Transverse colon (tissue), 4 donors: ENCODE measurements around the gene UNC119. TPM values are rescaled to one million over a fixed set of nuclear protein-coding genes. Genes with fewer than 3 reads are reported as not detected.

Experiments used
- DNase-seq: peaks from one replicate; pipeline ENCODE4 v3.0.0-alpha.2; 2019
- H3K27ac ChIP-seq, 4 donors: fragments of 200-600 bp; sonication (generic); 2 replicates each; pipeline ENCODE4 v1.5.1; 2016 to 2018; ENCODE audit warnings: inconsistent platforms in 4 of 4
- H3K27me3 ChIP-seq: fragments of 200-600 bp; sonication (generic); 2 replicates; pipeline ENCODE4 v1.5.1; 2017; ENCODE audit warnings: inconsistent platforms
- H3K36me3 ChIP-seq, 4 donors: fragments of 200-600 bp; sonication (generic); 2 replicates each; pipeline ENCODE4 v1.5.1; 2017 to 2019; ENCODE audit warnings: inconsistent platforms in 4 of 4
- H3K4me1 ChIP-seq, 4 donors: fragments of 200-600 bp; sonication (generic); 2 replicates each; pipeline ENCODE4 v1.5.1; 2017 to 2020; ENCODE audit warnings: inconsistent platforms in 4 of 4
- H3K4me3 ChIP-seq, 4 donors: fragments of 200-600 bp; sonication (generic); 1 replicate in 1 of 4; 2 replicates in 3 of 4; pipeline versions ENCODE4 v1.5.1 to v1.6.1; 2017 to 2019; ENCODE audit warnings: inconsistent platforms in 4 of 4
- H3K9me3 ChIP-seq, 2 donors: fragments of 200-600 bp; sonication (generic); 2 replicates each; pipeline ENCODE4 v1.5.1; 2017 to 2019; ENCODE audit warnings: inconsistent platforms in 2 of 2
- CTCF ChIP-seq, 5 experiments: fragments of 200-600 bp in 3 of 5; fragments of 450-650 bp in 2 of 5; sonication (generic) in 3 of 5; IDR thresholded peaks; 1 replicate in 2 of 5; 2 replicates in 3 of 5; pipeline ENCODE4 v1.5.1; 2016 to 2017; ENCODE audit warnings: antibody characterized with exemption in 5 of 5, inconsistent platforms in 3 of 5, mild to moderate bottlenecking in 2 of 5, moderate library complexity in 1 of 5
- EP300 ChIP-seq: sonication (generic); formaldehyde crosslinking; IDR thresholded peaks from one replicate; pipeline ENCODE4 v1.6.1; 2017; ENCODE audit warnings: antibody characterized with exemption, low read depth
- POLR2A ChIP-seq: fragments of 450-650 bp; IDR thresholded peaks from one replicate; pipeline ENCODE4 v1.6.1; 2016; ENCODE audit warnings: antibody characterized with exemption, mild to moderate bottlenecking, moderate library complexity
- POLR2AphosphoS5 ChIP-seq, 3 donors: sonication (generic); formaldehyde crosslinking; IDR thresholded peaks; one replicate each; pipeline ENCODE4 v1.6.1; 2016; ENCODE audit warnings: antibody characterized with exemption in 3 of 3
- WGBS, 2 donors: methylation state at CpG; one replicate each; pipeline ENCODE4 v1.1.5; 2018; ENCODE audit warnings: low coverage in 1 of 2; 5-methylcytosine and 5-hydroxymethylcytosine counted together
- in situ Hi-C, 4 donors: fragments of 200-750 bp; cut with MboI; loops; one replicate each; pipeline versions ENCODE4 v1.15.0 to v1.15.1; 2017; ENCODE audit warnings: low sequenced_read_pairs in 3 of 4, low pct_ligation_motif_present in 1 of 4, low pct_unique_long_range_greater_than_20kb in 1 of 4
- intact Hi-C: fragments of 100-400 bp; cut with DNase I; formaldehyde crosslinking; loops from one replicate; pipeline ENCODE4 v1.15.1; 2023; ENCODE audit warnings: low total_unique reads
- total RNA-seq, 4 donors: library from RNA; depleted of rRNA; stranded (reverse); fragments of >200 nt; gene quantifications; one replicate each; pipeline ENCODE4 v1.1.0, GENCODE V29; 2016

Gene UNC119
- total RNA-seq, 4 donors from 2014 or later = 16.4 to 52.4 (median 32.8) TPM

DNA sequence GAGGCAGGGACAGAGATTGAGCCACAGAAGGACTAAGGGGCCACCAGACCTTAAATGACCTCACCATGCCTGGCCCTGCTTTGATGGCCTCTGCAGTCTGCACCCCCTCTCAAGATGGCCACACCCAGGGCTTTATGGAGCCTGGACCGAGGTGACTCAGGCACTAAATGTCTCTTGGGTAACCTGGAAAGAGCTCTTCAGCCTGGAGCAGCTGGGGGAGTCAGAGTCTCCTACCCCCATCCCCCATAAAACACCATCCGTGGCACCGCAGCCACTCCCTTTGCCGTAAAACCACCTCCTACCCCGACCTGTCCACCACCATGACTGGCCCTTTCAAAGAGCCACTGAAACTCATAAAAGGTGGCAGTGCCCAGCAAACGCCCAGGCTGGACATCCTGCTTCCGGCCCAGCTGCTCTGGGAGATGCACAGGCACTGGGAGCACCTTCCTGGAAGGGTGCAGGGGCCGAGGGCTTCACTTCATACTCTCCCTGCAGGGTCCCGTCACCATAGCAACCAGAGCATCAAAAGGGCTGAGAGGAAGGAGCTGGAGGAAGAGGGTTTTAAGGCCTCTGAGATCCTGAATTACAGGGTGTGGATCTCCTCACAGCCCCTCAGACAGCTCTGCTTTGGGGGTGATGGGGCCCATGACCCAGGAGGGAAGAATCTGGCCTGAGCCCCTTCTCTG lies 24.0 kb downstream of the UNC119 start:
- H3K27ac ChIP-seq = peak overlapping the region; percentile 51 to 68 (median 56)
- H3K36me3 ChIP-seq = no peaks in the 10 kb centered on the region
- WGBS, 2 donors = 61% methylated on average over 9 of the region's 9 CpGs; no CpG with 5 or more reads in 1 of the 2 donors
- intact Hi-C loops (no loop called here), in situ Hi-C loops (no loop called here)
- H3K9me3 ChIP-seq = no peaks in the 10 kb centered on the region
- peaks cover 12 to 51% (median 30%) of the 10 kb centered on the region in 4 donors for H3K4me1 ChIP-seq
- no peak overlapping the region for H3K4me3 ChIP-seq
- peak; percentile 69 for DNase-seq
- no peak for TF ChIP-seq POLR2AphosphoS5 (IDR thresholded peaks at IDR 0.05)
- TF ChIP-seq CTCF (IDR thresholded peaks at IDR 0.05) = no peak
- no peaks in the 10 kb centered on the region for H3K27me3 ChIP-seq

GRCh38 chr17:28527859-28528258 lies 24.6 kb downstream of the UNC119 start:
- Histone ChIP-seq H3K36me3 (no peaks in the 10 kb centered on the region), H3K9me3 (no peaks in the 10 kb centered on the region), H3K27me3 (no peaks in the 10 kb centered on the region), H3K4me1 (peaks cover 12 to 46% (median 25%) of the 10 kb centered on the region in 4 donors), H3K4me3 (no peak overlapping the region), H3K27ac (peak overlapping the region; percentile 51 to 68 (median 56))
- peak; percentile 58 for DNase-seq
- TF ChIP-seq POLR2A (no peak), POLR2AphosphoS5 (IDR thresholded peaks at IDR 0.05) (no peak), CTCF (IDR thresholded peaks at IDR 0.05) (no peak), EP300 (no peak)
- in situ Hi-C loops (no loop called here), intact Hi-C loops (no loop called here)
- WGBS, 2 donors = 45% methylated on average over 2 of the region's 2 CpGs; no CpG with 5 or more reads in 1 of the 2 donors

- no peaks in the 10 kb centered on the region for H3K27me3 ChIP-seq
- no peak overlapping the region for H3K27ac ChIP-seq
- H3K36me3 ChIP-seq = no peaks in the 10 kb centered on the region
- TF ChIP-seq EP300 = no peak
- TF ChIP-seq POLR2AphosphoS5 (IDR thresholded peaks at IDR 0.05) = no peak
- TF ChIP-seq CTCF (IDR thresholded peaks at IDR 0.05) = no peak
- TF ChIP-seq POLR2A = no peak
- WGBS, 2 donors = 90% methylated on average over 2 of the region's 2 CpGs; no CpG with 5 or more reads in 1 of the 2 donors
- no peak for DNase-seq
- H3K4me3 ChIP-seq = no peak overlapping the region
- in situ Hi-C loops = no loop called here
- peaks cover 10 to 41% (median 23%) of the 10 kb centered on the region in 4 donors for H3K4me1 ChIP-seq
- no peaks in the 10 kb centered on the region for H3K9me3 ChIP-seq
- intact Hi-C loops = no loop called here
These were observed 25.2 kb downstream of the UNC119 start for GRCh38 chr17:28527181-28527681.

- no peak overlapping the region for H3K27ac ChIP-seq
- no peak overlapping the region for H3K4me3 ChIP-seq
- TF ChIP-seq CTCF (IDR thresholded peaks at IDR 0.05) = no peak
- no peak for TF ChIP-seq POLR2AphosphoS5 (IDR thresholded peaks at IDR 0.05)
- TF ChIP-seq EP300 = no peak
- TF ChIP-seq POLR2A = no peak
- intact Hi-C loops (no loop called here), in situ Hi-C loops (no loop called here)
- 61% methylated on average over 7 of the region's 8 CpGs; no CpG with 5 or more reads in 1 of the 2 donors for WGBS, 2 donors
- no peaks in the 10 kb centered on the region for H3K9me3 ChIP-seq
- H3K4me1 ChIP-seq = peaks cover 10 to 41% (median 23%) of the 10 kb centered on the region in 4 donors
- H3K27me3 ChIP-seq = no peaks in the 10 kb centered on the region
- DNase-seq = no peak
- H3K36me3 ChIP-seq = no peaks in the 10 kb centered on the region
These were observed 26.0 kb downstream of the UNC119 start for GRCh38 chr17:28526381-28526780.
